HG02610 (cell line): Measurements from ENCODE around the gene APBA2.

ENCODE experiments used
- ATAC-seq: cut with Tn5 transposase; IDR thresholded peaks from one replicate; pipeline ENCODE4 v1.9.1; 2021; ENCODE audit warnings: mild to moderate bottlenecking, moderate library complexity; ENCODE audit not compliant: unreplicated experiment

The APBA2 gene

DNA sequence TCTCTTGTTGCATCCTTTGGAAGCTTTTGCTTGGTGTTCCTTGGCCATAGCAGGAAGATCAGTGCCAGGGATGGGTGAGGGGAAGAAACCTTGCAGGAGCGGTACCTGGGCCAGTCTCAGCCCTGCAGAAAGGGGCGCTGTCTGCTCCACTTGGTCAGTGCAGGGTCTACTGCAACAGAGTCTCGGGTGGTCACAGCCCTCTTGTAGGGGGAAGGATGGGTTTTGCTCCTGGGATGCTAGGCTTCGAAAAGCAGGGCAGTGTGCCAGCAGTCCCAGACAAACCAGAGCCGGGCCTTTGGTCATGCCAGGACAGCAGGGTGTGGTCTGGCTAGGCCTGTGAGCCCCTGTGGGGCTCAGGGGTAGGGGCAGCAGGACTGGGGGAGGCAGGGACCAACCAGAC, 186.7 kb downstream of the APBA2 start:
- ATAC-seq, result no peak

DNA sequence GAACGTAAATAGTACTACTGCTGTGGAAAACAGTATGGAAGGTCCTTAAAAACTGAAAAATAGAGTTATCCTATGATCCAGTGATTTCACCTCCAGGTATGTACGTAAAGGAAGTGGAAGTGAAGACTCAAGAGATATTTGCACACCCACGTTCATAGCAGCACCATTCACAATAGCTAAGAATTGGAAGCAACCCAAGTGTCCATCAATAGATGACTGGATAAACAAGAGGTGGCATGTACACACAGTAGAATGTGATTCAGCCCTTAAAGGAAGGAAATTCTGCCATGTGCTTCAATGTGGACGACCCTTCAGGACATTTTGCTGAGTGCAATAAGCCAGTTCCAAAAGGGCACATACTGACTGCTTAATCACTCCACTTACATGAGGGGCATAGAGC, 188.3 kb downstream of the APBA2 start:
- ATAC-seq, result no peak

DNA sequence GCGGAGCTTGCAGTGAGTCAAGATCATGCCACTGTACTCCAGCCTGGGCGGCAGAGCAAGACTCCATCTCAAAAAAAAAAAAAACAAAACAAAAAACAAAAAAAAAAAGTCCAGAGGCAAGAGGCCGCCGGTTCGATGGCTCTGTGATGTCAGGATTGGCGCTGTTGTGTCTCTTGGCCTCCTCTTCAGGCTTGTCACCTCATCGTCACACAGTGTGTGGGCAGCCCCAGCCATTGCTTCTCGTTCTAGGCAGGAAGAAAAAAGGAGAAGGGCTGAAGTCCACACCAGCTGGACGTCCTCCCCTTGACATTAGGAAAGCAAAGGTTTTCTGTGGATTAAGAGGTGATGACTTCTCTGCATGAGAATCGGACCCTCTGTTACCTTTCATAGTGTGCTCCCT, 192.8 kb downstream of the APBA2 start:
- no peak for ATAC-seq

DNA sequence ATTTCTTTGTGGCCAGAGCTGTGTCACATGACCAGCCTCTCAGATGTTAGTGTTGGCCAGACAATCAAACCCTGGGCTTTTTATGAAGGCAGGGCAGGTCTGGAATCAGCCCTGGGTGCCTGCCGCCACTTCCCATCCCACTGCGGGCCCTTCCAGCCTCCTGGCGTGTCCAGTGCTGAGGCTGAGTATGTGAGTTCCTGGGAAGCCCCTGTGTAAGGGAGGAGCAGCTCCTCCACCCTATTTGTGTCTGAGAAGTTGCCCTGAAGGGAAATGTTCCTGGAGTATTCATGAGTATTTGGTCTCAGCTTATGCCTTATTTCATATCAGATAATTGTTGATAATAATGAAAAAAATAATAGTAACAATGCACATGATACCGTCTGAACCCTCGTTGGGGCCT, 193.7 kb downstream of the APBA2 start:
- no peak for ATAC-seq

DNA sequence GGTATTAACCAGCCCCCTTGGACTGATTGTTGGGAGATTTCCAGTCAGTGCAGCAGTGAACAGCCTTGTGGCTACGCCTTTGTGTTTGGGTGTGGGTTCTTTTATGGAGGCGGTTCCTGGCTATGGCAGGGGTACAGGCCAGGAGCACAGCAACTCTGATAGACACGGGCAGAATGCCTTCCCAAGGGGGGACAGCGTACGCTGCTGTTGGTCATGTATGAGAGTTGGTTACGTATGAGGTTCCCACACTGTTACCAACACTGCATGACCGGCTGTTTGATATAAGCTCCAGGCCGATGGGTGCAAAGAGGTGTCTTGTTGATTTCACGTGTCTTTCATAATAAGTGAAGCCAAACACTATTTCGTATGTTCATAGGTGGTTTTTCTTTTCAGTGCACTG, 196.0 kb downstream of the APBA2 start:
- ATAC-seq, result no peak

DNA sequence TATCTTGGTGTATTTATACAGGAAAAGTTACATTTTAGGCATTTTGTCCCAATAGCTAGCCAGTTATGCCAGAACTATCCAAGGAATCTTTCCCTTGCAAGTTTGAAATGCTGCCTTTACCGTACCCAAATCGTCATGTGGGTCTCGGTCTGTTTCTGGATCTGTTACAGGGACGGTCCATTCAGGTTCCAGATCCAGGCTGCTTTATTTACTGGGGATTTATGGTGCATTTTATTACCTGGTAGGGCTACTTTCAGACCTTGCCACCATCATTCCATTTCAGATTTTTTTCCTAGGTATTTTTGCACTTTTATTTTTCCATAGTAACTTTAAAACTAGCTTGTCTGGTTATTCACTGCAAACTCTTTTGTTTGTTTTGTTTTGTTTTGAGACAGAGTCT, 197.4 kb downstream of the APBA2 start:
- ATAC-seq, result no peak

DNA sequence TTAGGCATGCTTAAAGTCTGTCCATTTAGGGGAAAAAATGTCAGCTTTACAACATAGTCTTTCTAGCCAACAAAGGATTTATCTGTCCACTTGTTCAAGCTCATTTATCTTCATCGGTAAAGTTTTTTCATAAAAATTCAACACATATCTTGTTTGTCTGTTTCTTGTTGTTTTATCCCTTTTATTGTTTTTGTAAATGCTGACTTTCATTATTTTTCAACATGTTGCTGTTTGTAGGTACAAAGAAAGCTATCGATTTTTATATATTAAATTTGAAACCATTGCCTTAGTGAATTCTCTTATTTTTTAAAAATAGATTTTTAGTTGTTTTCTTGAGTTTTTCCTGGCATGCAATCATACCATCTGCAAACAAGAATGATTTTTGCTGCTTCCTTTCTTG, 198.1 kb downstream of the APBA2 start:
- ATAC-seq, result no peak

DNA sequence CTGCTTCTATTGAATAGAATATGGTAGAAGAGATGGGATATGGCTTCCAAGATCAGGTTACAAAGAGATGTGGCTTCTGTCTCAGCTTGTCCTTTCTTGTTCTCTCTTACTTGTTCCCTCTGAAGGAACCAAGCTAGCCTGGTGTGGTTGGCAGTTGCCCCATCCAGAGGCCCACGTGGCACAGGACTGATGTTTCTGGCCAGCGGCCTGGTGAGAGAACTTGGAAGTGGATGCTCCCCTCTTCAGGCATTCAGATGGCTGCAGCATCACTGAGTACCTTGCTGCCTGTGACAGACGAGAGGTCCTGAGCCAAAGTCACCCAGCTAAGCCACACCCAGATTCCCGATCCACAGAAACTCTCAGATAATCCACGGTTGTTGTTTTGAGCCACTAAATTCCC, 200.2 kb downstream of the APBA2 start:
- no peak for ATAC-seq

DNA sequence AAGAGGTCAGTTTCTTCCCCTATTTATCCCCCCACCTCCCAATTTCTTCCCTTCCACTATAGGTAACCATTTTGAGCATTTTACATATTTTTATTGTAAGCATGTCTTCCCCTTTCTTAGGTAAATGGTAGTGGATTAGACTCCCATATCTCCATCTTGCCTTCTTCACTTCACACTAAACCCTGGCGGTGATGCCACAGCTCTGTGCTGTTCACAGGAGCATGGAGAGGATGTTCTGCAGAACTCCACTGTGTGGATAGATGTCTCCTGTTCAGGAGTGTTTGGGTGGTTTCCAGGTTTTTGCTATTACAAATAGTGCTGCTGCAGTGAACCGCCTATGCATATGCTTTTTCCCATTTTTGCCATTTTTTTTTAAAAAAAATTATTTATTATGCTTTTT, 201.1 kb downstream of the APBA2 start:
- ATAC-seq, result no peak

DNA sequence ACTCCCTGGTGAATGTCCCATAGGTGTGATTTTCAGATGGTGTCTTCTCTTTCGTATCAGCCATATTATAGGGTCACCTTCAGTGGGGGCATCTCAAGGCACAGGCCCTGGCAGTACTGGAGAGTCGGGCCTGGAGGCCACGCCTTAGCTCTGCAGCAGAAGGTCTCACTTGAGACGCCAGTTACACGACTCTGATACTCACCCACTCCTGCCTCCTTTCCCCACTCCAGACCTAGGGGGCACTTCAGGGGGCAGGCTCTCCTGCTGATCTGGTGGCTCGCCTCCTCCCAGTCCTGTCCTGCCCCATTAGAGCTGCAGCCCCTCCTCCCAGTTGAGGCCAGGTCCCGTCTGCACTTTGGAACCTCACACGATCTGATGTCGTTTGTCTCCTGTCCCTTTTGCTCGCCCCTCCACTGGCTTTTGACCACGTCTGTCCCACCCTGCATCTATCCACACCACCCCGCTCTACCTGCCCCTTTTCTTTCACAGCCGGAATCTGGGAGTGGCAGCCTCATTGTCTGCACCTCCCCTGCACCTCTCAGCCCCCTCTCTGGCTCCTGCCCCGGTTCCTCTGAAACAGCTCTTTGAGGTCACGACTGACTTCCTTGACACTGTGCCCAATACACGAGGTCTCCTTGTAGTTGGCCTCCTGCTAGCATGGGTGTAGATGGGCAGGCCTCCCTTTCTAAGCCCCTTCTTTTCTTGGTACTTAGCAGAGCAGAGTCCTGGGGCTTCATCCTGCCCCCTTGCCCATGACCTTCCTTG, 201.9 kb downstream of the APBA2 start:
- ATAC-seq, result no peak

DNA sequence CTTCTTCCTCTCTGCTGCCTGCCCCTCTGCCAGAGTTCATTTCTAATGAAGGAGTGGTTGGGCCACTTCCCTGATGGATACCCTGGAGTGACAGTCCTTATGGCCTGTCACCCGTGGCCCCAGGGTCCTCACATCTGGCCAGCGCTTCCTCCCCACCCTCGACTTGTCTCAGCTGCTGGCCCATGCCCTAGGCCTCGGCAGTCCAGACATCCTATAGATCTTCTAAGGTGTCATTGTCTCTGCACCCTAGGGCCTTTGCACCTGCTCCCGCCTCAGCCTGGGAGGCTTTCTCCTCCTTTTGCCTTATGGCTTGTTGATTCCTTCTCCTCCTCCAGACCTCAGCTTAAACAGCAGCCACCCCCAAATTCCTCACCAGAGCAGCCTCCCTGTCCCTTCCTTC, 202.9 kb downstream of the APBA2 start:
- no peak for ATAC-seq

DNA sequence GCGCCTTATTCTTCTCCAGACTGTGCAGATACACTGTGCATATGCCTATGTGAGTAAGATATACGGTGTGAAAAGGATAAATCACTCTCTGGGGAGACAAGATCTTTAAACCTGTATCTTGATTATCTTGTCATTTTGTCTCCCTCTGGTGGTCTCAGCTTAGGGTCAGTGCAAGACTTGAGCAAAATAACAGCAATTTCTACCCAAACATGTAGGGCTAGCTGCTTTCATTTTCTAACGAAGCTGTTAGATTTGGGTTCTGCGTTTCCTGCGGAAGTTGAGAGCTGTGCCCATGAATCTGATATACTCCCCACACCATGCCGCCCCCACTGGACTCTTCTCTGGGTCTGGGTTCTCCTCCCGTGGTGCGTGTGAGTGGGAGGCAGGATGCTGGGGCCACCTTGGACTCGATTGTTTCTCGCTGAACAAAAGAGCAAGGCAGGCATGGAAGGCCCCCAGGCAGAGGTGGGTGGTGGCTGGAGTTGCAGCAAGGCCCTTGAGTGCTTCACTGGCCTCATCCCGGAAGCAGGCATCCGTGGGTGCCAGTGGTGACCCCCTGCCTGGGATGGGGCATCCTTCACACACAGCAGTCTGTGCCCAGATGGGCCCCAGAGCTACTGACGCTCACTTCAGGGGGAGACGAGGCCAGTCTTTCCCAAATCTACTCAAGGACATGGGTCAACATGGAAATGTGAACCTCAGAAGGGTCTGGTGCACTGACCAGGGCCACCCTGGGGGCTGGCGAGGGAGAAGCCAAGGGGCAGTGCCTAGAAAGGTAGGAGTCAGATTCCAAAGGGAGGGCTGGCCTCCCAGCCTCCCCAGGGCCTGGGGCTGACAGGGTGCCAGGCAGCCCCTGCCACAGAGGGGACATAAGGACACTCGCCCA, 204.2 kb downstream of the APBA2 start:
- ATAC-seq, result no peak

DNA sequence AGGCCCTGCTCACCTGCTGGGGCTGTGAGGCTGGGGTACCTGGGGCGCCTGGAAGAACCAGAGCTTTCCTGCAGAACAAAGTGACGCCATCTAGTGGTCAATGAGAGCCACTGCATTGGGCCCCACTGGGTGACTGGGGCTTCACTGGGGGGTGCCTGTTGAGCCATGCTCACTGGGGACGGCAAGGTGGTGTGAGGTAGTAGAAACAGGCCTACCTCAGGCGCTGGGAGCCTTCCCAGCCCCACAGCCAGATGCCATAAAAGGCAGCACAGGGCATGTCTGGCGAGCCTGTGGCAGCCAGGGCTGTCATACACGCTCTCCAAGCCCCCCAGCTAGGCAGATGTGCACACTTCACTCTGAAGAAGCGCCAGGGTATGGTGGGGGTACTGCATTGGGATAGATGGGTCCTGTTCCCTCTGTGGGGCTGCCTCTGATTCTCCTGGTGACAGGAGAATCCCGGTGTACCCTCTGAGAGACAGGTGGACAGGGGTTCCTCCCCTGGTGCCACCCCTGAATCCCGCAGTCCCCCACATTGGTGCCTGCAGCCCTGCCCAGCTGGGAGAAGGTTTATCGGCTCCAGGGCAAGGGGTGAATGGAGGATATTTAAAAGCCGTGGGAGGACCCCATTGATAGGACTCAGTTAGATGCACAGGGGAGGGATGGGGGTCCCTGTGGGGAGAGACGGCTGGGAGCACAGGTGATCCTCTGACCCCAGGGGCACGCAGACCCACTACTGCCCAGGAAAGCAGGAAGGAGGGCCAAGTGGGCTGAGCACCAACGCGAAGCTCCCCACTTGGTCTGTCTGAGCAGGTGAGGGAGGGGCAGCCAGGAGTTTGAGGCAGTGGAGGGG, 205.1 kb downstream of the APBA2 start:
- no peak for ATAC-seq

DNA sequence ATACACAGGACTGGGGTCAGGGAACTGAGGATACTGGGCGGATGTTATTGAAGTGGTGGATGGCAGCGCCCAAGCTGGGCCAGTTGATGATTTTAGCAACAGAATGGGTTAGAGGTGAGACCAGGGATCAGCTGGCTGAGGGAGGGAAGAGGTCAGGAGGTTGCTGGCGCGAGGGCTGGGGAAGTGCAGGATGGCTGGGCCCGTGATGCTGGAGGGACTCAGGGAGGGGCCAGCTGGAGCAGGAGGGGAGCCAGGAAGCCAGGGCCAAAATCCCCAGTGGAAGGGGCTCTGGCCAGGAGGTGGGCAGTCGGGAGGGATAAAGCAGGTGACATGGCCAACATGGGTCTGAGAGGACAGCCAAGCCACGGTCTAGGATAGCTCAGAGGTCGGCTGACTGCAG, 205.9 kb downstream of the APBA2 start:
- no peak for ATAC-seq

DNA sequence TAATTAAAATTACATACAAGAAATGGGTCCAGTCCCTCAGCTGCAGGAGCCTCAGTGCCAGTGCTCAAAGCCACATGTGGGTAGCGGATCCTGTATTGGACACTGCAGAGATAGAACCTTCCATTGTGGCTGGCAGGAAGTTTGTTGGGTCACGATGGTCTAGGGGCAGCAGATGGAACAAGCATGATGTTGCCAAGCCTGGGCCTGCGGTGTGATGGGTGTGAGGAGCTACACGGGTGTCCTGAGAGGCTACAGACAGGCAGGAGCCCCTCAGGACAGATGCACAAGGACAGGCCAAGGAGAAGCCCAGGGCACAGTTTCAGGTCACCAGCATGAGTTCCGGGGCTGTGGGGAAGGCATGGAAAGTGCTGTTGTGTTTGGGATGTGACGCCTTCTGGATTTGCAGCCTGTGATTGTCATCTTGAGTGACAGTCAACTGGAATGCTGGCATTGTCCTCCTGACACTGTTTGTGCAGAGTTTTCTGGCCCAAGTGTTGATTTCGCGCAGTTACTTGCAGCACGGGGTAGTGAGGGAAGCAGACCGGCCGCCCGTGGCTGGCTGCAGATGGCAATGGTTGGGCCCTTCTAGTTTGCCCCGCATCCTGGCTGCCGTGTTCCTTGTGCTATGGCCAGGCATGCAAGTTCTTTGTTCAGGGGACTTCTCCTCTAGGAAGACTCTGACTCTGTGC, 206.7 kb downstream of the APBA2 start:
- ATAC-seq, result no peak

DNA sequence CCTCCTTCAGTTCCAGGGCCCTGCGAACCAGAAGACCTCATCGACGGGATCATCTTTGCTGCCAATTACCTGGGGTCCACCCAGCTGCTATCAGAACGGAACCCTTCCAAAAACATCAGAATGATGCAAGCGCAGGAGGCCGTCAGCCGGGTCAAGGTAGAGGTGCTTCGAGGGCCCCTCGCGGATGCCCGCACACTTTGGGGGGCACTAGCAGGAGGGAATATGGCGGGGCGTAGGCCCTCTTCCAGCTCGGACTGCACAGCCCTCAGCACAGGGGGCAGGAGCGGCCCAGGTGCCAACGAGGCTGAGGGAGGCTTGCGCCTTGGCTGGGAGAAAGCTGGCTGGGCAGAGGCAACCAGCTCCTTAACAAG, 207.3 kb downstream of the APBA2 start:
- ATAC-seq, result no peak

DNA sequence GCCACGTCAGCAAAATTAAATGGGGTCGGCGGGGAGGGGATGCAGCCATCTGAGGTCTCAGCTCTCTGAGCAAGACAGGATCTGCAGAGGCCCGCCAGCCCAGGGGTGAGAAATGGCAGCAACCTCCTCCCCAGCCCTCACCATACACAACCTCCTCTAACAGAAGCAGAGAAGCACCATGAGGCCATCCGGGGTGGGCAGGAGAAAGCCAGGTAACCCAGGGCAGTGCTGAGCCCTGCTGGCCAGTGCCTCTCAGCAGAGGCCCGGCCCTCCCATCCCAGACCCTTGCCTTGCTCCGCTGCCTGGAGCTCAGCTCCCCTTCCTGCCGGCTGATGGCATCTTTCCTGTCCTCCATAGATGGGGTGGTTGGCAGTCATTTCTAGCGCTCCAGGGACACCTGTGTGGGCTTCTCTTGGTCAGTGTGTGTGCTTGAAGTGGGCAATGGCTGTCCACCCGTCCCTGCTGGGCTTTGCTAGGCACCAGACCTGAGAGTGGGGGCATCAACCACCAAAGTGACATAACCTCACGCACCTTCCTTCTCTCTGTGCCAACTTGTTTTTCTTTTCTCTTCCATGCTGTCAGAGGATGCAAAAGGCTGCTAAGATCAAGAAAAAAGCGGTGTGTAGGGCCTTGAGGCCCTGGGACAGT, 208.0 kb downstream of the APBA2 start:
- no peak for ATAC-seq

DNA sequence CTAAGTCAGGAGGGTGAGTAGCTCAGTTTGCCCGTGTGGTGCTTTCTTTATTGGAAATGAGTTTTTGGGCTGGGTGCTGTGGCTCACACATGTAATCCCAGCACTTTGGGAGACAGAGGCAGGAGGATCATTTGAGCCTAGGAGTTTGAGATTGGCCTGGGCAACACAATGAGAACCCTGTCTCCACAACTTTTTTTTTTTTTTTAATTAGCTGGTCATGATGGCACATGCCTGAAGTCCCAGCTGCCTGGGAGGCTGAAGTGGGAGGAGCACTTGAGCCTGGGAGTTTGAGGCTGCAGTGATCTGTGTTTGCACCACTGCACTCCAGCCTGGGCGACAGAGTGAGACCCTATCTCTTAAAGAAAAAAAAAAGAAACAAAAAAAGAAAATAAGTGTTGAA, 208.9 kb downstream of the APBA2 start:
- ATAC-seq, result no peak

DNA sequence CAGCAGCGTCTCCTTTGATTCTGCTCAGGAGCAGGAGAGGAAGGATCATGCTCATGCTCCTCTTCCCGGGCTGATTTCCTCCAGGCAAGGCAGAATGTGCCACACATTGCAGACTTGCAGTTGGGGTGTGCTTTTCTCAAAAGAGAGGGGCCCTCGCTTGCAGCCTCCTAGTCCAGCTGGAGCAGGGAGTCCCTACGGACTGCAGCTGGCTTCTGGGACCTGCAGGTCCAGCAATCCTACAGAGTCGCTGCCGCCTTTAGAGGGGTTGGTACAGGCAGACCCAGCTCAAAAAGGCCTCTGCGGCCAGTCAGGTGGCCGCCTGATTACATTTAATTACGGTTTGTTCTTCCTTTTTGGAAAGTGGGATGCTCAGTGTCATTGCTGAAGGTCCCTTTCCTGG, 210.0 kb downstream of the APBA2 start:
- ATAC-seq, result no peak

DNA sequence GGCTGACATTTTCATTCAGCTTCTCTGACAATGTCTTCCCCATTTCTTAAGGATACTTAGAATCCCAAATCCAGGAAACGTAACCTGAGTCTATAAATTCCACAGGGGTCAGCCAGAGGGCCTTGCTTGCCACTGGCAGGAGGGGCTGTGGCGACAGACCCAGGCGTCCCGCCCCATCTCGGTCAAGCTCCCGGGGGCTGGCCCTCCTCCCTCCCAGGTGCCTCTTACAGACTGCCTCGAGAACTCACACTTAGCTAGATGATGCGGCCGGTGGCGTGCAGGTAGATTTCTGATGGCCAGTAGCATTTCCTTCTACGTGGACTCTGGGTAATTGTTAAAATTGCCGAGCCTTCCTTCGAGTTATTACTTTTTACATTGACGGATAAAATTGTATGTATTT, 211.4 kb downstream of the APBA2 start:
- no peak for ATAC-seq
